ENCODE results near the gene ACOT7.
"Not testable (repeated sequence)": the region's sequence is repeated elsewhere in the genome, so short reads cannot be mapped to it uniquely, and the experiment has no call there.

The ACOT7 gene

DNA sequence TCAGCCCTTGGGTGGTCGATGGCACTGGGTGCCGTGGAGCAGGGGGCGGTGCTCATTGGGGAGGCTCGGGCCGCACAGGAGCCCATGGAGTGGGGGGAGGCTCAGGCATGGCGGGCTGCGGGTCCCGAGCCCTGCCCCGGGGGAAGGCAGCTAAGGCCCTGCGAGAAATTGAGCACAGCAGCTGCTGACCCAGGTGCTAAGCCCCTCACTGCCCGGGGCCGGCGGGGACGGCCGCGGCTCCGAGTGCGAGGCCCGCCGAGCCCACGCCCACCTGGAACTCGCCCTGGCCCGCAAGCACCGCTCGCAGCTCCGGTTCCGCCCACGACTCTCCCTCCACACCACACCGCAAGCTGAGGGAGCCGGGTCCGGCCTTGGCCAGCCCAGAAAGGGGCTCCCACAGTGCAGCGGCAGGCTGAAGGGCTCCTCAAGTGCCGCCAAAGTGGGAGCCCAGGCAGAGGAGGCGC lies 2.2 kb upstream of the ACOT7 start:
- H3K36me3 Mint-ChIP-seq (ENCODE audit: low read depth); H3K4me3 Mint-ChIP-seq; intact Hi-C loops (cut with micrococcal nuclease); H3K27ac Mint-ChIP-seq; H3K9me3 Mint-ChIP-seq: not testable (repeated sequence)
- Mint-ChIP-seq H3K27me3 (peaks cover 26% of the 10 kb centered on the region), H3K4me1 (ENCODE audit: low read depth) (peaks cover 35% of the 10 kb centered on the region)

DNA sequence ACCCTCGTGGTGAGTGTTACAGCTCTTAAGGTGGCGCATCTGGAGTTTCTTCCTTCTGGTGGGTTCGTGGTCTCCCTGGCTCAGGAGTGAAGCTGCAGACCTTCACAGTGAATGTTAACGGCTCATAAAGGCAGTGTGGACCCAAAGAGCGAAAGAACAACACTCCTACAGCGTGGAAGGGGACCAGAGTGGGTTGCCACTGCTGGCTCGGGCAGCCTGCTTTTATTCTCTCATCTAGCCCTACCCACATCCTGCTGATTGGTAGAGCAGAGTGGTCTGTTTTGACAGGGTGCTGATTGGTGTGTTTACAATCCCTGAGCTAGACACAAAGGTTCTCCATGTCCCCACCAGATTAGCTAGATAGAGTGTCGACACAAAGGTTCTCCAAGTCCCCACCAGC lies 1.6 kb upstream of the ACOT7 start:
- H3K27ac Mint-ChIP-seq, result peak overlapping the region; percentile 98
- H3K9me3 Mint-ChIP-seq; H3K4me3 Mint-ChIP-seq; intact Hi-C loops (cut with micrococcal nuclease); H3K36me3 Mint-ChIP-seq (ENCODE audit: low read depth): not testable (repeated sequence)
- peaks cover 26% of the 10 kb centered on the region for H3K27me3 Mint-ChIP-seq
- H3K4me1 Mint-ChIP-seq (ENCODE audit: low read depth), result peaks cover 35% of the 10 kb centered on the region

DNA sequence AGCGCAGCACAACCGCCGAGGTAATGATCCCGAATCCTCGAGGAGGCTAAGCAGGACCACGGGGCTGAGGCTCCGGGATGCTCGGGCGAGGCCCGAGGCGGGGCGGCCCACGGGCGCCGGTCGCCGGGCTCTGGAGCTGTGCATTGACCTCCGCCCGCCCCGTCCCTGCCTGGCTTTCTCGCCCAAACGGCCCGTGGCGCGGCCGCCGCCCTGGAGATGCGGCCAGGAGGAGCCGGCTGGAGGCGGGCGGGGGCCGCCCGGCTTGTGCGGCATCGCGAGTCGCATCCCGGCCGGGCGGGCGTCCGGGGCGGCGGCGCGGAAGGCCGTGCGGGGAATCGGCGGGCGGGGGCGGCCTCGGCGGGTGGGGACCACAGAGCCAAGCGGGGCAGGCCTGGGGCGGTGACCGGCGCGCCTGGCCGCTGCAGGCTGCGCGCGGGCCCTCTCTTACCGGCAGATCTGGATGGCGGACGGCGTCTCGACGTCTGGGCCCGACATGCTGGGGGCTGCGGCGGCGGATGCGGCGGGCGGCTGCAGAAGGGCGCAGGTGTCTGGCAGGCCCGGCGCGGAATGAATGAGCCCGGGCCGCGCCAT lies 663 bp downstream of the ACOT7 start:
- H3K36me3 Mint-ChIP-seq (ENCODE audit: low read depth), result no peaks in the 10 kb centered on the region
- peaks cover 32% of the 10 kb centered on the region for H3K4me1 Mint-ChIP-seq (ENCODE audit: low read depth)
- intact Hi-C loops (cut with micrococcal nuclease), result loop anchor here (1.0 to 5.0 kb wide), 2 partner anchors 45 to 196 kb away; partner anchors contain the start of gene RPL22
- H3K9me3 Mint-ChIP-seq, result no peaks in the 10 kb centered on the region
- peak overlapping the region; percentile 86 for H3K4me3 Mint-ChIP-seq
- H3K27me3 Mint-ChIP-seq, result peaks cover 18% of the 10 kb centered on the region
- peak overlapping the region; percentile 98 for H3K27ac Mint-ChIP-seq

DNA sequence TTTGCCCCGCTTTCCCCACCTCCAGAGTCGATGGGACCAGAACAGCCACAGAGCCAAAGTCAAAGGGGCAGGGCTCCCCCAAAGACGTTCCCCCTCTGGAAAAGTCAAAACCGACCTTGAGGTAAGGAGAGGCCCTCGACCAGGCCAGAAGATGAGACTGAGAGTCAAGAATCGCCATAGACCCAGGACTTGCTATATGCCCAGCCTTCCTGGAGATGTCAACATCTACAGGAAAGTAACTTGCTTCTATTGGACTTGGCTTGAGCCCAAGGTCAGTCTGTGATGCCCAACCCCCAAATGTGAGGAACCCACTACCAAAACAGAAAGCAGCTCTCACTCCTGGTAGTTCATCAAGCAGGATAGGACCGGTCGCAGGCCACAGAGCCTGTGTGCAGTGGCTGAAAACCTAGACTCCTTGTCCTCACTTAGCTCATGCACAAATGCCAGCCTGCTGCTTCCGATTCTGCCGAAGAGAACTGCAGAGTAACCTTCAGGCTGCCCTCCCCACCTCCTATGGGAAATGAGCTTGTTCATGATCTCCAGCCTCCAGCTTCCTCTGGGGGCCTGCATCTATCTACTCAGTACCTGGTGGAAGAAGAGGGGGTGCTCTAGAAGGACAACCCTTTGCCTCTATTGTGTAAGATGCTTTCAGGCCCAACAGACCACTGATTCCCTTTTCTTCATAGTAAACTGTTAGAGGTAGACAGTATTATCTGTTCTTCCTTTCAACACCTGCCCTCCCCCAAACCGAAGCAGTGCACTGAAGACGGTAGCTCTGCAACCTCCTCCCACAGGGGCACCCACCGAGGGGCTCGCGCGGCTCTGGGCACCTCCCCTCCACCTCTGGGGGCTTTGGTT lies 1.4 kb downstream of the ACOT7 start:
- peak overlapping the region; percentile 98 for H3K27ac Mint-ChIP-seq
- intact Hi-C loops (cut with micrococcal nuclease), result loop anchor here (1.0 to 5.0 kb wide), 2 partner anchors 44 to 195 kb away; partner anchors contain the start of gene RPL22

DNA sequence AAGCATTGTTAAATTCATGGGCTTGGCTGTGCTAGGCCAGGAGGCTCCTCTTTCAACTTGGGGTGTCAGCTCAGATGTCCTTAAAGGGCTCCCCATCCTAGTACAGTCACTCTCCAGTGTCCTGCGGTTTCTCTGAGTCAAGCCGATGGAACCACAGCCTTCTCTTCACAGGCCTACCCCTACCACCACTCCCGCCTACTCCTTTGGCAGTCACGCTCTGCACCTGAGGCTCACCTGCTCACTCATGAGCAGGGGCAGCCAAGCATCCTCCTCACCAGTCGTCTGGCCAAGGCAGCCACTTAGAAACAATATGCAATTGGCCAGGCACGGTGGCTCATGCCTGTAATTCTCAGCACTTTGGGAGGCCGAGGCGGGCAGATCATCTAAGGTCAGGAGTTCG lies 3.6 kb downstream of the ACOT7 start:
- intact Hi-C loops (cut with micrococcal nuclease), result loop anchor here (5.0 kb wide), 1 partner anchor 193 kb away; the partner anchor contains the start of gene RPL22
- H3K27me3 Mint-ChIP-seq, result peaks cover 13% of the 10 kb centered on the region
- no peak overlapping the region for H3K4me3 Mint-ChIP-seq
- H3K27ac Mint-ChIP-seq, result no peak overlapping the region
- H3K4me1 Mint-ChIP-seq (ENCODE audit: low read depth), result peaks cover 32% of the 10 kb centered on the region
- H3K36me3 Mint-ChIP-seq (ENCODE audit: low read depth), result no peaks in the 10 kb centered on the region
- no peaks in the 10 kb centered on the region for H3K9me3 Mint-ChIP-seq

More for the DNA sequence above, 1.4 kb downstream of the ACOT7 start:
- H3K4me3 Mint-ChIP-seq, result peak overlapping the region; percentile 86
- peaks cover 15% of the 10 kb centered on the region for H3K27me3 Mint-ChIP-seq
- no peaks in the 10 kb centered on the region for H3K9me3 Mint-ChIP-seq
- no peaks in the 10 kb centered on the region for H3K36me3 Mint-ChIP-seq (ENCODE audit: low read depth)
- peaks cover 29% of the 10 kb centered on the region for H3K4me1 Mint-ChIP-seq (ENCODE audit: low read depth)

DNA sequence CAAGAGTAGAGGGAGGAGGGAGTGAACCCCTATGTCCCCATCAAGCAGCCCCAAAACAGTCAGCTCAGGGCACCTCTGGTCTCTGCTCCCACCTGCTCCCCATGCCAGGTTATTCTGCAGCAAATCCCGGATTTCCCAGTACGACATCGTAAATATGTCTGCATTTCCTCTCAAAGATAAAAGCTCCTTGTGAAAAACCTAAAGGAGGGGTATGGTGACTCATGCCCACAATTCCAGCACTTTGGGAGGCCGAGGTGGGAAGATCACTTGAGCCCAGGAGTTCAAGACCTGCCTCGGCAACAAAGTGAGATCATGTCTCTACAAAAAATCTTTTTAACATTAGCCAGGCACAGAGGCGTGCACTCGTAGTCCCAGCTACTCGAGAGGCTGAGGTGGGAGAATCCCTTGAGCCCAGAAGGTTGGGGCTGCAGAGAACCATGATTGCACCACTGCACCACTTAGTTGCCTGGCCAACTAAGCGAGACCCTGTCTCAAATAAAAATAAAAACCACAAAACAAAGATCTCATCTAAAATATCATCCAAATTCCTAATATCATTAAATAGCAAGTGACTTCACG lies 7.1 kb downstream of the ACOT7 start:
- peaks cover 10% of the 10 kb centered on the region for H3K4me1 Mint-ChIP-seq (ENCODE audit: low read depth)
- no peak overlapping the region for H3K4me3 Mint-ChIP-seq
- peaks cover 2% of the 10 kb centered on the region for H3K27me3 Mint-ChIP-seq
- intact Hi-C loops (cut with micrococcal nuclease), result no loop called here
- no peaks in the 10 kb centered on the region for H3K36me3 Mint-ChIP-seq (ENCODE audit: low read depth)
- no peak overlapping the region for H3K27ac Mint-ChIP-seq
- peaks cover 8% of the 10 kb centered on the region for H3K9me3 Mint-ChIP-seq

DNA sequence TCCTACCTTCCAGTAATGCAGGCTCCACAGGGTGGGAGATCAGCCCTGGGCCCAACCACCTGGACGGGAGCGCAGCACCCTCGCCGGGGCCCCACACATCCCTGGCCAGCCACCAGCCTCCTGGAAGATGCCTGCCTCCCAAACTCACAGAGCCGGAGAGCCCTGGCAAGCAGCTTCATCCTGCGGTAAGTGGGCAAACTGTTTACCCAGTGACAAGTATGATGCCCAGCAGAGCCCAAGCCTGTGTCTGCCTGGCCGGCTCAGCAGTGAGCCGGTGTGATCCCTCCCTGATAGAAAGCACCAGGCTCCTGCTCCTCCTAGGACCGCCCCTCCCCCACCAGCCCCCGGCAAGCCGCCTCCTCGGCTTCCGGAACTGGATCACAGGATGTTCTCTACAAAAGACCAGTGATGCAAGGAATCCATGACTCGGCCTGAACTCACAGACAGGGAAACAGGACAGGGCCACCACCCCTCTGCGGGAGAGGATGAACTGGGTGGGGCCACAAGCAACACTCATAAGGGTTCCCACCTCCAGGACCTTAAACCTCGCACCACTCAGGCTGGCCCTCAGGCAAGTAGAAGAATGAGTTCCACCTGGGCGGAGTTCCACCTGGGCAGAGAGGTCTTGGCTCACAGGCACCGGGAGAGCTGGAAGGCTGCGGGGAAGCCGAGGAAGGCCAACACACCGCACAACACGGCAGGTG lies 7.9 kb downstream of the ACOT7 start:
- intact Hi-C loops (cut with micrococcal nuclease), result no loop called here
- Mint-ChIP-seq H3K27me3 (no peaks in the 10 kb centered on the region), H3K9me3 (peaks cover 8% of the 10 kb centered on the region), H3K4me1 (ENCODE audit: low read depth) (peaks cover 6% of the 10 kb centered on the region), H3K4me3 (no peak overlapping the region), H3K27ac (peak overlapping the region; percentile 25), H3K36me3 (ENCODE audit: low read depth) (no peaks in the 10 kb centered on the region)

DNA sequence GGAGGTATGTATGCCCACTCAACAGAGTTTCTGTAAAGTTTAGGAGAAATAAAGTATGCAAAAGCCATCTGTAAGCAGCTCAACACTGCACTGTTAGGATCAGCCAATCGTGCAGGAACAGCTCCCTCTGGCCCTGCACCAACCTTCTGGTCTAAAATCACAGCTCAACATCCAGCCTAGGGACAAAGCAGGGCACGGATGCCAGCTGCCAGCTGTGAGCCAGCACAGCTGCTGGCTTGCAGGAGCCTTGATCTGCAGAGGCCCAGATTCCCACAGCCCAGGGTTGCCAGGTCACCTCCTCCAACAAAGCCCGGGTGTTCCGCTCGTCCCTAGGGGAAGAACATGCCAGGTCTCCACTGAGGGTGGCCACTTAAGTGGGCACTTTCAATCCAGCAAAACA lies 8.6 kb downstream of the ACOT7 start:
- H3K4me3 Mint-ChIP-seq, result no peak overlapping the region
- no peaks in the 10 kb centered on the region for H3K36me3 Mint-ChIP-seq (ENCODE audit: low read depth)
- peaks cover 6% of the 10 kb centered on the region for H3K4me1 Mint-ChIP-seq (ENCODE audit: low read depth)
- H3K9me3 Mint-ChIP-seq, result peaks cover 8% of the 10 kb centered on the region
- peak overlapping the region; percentile 25 for H3K27ac Mint-ChIP-seq
- intact Hi-C loops (cut with micrococcal nuclease), result no loop called here
- H3K27me3 Mint-ChIP-seq, result no peaks in the 10 kb centered on the region

DNA sequence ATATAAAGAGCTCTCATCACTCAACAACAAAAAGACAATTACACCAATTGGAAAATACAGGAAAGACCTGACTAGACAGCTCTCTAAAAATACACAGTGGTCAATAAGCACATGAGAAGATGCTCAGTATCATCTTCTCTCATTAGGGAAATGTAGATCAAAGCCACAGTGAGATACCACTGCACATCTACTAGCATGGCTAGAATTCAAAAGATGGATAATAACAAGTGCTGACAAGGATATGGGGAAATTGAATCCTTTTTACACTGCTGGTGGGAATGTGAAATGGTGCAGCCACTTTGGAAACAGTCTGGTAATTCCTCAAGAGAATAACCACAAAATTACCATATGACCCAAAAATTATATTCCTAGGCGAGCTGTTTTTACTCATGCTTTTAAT lies 9.4 kb downstream of the ACOT7 start:
- no peak overlapping the region for H3K4me3 Mint-ChIP-seq
- H3K4me1 Mint-ChIP-seq (ENCODE audit: low read depth), result peaks cover 6% of the 10 kb centered on the region
- intact Hi-C loops (cut with micrococcal nuclease), result no loop called here
- no peaks in the 10 kb centered on the region for H3K27me3 Mint-ChIP-seq
- no peak overlapping the region for H3K27ac Mint-ChIP-seq
- peaks cover 8% of the 10 kb centered on the region for H3K9me3 Mint-ChIP-seq
- no peaks in the 10 kb centered on the region for H3K36me3 Mint-ChIP-seq (ENCODE audit: low read depth)

DNA sequence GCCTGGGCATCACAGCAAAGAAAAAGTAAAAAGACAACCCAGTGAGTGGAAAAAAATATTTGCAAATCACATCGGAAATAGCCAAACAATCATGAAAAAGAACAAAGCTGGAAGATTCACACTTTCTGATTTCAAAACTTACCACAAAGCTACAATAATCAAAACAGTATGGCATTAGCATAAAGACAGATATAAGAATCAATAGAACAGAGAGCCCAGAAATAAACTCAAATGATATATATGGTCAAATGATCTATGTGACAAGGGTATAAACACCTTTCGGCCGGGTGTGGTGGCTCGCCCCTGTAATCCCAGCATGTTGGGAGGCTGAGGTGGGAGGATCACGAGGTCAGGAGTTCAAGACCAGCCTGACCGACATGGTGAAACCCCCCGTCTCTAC lies 13.5 kb downstream of the ACOT7 start:
- intact Hi-C loops (cut with micrococcal nuclease), result no loop called here
- Mint-ChIP-seq H3K36me3 (ENCODE audit: low read depth) (no peaks in the 10 kb centered on the region), H3K27ac (no peak overlapping the region), H3K9me3 (peaks cover 8% of the 10 kb centered on the region), H3K4me3 (no peak overlapping the region), H3K27me3 (no peaks in the 10 kb centered on the region), H3K4me1 (ENCODE audit: low read depth) (no peaks in the 10 kb centered on the region)

DNA sequence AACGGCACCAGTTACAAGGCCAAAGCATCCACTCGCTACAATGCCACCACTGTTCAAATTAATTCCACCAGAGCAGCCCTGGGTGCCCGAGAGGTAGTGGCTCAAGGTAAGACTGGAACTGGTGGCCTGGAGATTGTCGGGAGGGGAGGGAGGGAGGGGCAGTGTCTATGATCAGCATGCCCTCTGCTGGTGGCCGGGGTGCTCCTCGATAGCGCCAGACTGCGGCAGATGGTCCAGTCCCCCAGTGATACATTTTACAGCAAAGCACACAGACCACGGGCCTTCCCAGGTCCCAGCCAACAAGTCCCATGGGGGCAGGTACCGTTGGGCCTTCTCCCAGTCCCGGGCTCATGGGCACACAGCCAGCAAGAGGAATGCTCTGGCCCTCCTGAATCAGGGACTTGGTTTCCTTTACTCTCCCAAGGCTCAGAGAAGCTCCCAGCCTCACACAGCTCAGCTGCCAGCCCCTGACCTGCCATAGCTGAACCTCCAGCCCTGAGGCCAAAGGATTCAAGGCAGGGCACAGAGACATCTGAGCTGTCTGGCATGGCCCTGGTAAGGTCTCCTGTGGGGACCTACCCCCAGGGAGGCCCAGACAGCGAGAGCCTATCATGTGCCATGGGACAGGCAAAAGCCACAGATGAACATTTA lies 15.3 kb downstream of the ACOT7 start:
- H3K4me1 Mint-ChIP-seq (ENCODE audit: low read depth), result no peaks in the 10 kb centered on the region
- H3K27ac Mint-ChIP-seq, result no peak overlapping the region
- H3K27me3 Mint-ChIP-seq, result no peaks in the 10 kb centered on the region
- no peaks in the 10 kb centered on the region for H3K9me3 Mint-ChIP-seq
- no peaks in the 10 kb centered on the region for H3K36me3 Mint-ChIP-seq (ENCODE audit: low read depth)
- H3K4me3 Mint-ChIP-seq, result no peak overlapping the region
- intact Hi-C loops (cut with micrococcal nuclease), result no loop called here

DNA sequence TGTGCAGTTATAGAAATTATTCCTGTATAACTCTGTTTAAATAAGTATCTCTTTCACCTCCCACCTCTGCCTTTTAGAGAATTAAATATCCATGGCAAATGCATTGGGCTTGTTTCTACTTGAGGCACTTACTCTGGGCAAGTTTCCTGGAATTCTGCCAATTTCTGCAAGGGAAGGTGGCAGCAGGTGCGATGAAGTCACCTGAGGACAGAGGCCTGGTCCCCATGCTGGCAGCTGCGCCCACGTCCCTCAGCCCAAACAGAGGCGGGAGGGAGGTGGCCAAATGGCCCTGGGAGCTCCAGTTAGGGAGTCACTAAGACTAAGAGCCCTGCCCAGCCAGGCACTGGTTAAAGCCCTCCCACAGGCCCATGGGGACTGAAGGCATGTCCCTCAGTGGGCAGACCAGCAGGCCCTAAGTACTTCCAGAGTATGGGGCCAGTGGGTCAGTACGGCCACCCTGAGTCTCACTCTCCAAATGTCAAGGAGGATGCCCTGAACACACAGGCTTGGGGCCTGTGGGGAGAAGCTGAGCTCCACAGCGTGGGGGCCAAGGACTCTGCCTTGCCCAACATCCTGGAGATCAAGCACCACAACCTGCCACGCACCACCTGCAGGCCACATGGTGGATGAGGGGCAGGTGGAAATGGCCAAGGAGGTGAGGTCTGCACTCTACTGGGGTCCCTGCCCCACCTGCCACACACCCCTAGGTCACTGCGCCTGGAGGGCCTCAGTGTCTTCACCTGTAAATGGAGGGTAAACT lies 19.4 kb downstream of the ACOT7 start:
- Mint-ChIP-seq H3K9me3 (no peaks in the 10 kb centered on the region), H3K36me3 (ENCODE audit: low read depth) (no peaks in the 10 kb centered on the region), H3K4me3 (no peak overlapping the region), H3K27ac (no peak overlapping the region), H3K4me1 (ENCODE audit: low read depth) (peaks cover 6% of the 10 kb centered on the region), H3K27me3 (no peaks in the 10 kb centered on the region)
- intact Hi-C loops (cut with micrococcal nuclease), result no loop called here

DNA sequence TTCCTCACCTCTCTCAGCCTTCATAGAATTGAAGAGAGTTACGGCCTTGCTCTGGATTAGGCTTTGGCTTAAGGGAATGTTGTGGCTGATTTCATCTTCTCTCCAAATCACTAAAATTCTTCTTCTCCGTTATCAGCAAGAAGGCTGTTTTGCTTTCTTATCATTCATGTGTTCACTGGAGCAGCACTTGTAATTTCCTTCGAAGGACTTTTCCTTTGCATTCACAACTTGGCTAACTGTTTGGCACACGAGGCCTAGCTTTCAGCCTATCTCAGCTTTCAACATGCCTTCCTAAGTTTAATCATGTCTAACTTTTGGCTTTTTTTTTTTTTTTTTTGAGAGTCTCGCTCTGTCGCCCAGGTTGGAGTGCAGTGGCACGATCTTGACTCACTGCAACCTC lies 21.3 kb downstream of the ACOT7 start:
- H3K36me3 Mint-ChIP-seq (ENCODE audit: low read depth); intact Hi-C loops (cut with micrococcal nuclease): not testable (repeated sequence)

More for the DNA sequence above, 21.3 kb downstream of the ACOT7 start:
- not testable (repeated sequence) for H3K9me3 Mint-ChIP-seq; H3K27ac Mint-ChIP-seq; H3K4me3 Mint-ChIP-seq; H3K27me3 Mint-ChIP-seq; H3K4me1 Mint-ChIP-seq (ENCODE audit: low read depth)
